Progenitor cell of endocrine pancreas (in vitro differentiated cells): ENCODE results near the gene DRAXIN. TPM values are rescaled to one million over a fixed set of nuclear protein-coding genes. Genes with fewer than 3 reads are reported as not detected.

Experiments used
- DNase-seq: peaks from one replicate; pipeline ENCODE4 v3.0.0; 2021; ENCODE audit warnings: low spot score; ENCODE audit not compliant: unreplicated experiment
- H3K27ac Mint-ChIP-seq: 2 replicates; pipeline ENCODE4 v1.8.0; 2021; ENCODE audit warnings: mild to moderate bottlenecking, moderate library complexity, mixed read lengths
- H3K27me3 Mint-ChIP-seq: 2 replicates; pipeline ENCODE4 v1.8.0; 2021; ENCODE audit warnings: mixed read lengths
- H3K36me3 Mint-ChIP-seq: 2 replicates; pipeline ENCODE4 v1.8.0; 2022; ENCODE audit warnings: mixed read lengths; ENCODE audit not compliant: insufficient read depth
- H3K4me1 Mint-ChIP-seq: 2 replicates; pipeline ENCODE4 v1.8.0; 2021; ENCODE audit warnings: low read depth, mixed read lengths
- H3K4me3 Mint-ChIP-seq: 2 replicates; pipeline ENCODE4 v1.8.0; 2021; ENCODE audit warnings: low read depth, mild to moderate bottlenecking, moderate library complexity, mixed read lengths
- H3K9me3 Mint-ChIP-seq: 2 replicates; pipeline ENCODE4 v1.8.0; 2021; ENCODE audit warnings: low read depth, mixed read lengths
- CTCF ChIP-seq: fragments of 200-600 bp; sonication (generic); IDR thresholded peaks from one replicate; pipeline ENCODE4 v1.5.0; 2021; ENCODE audit warnings: antibody characterized with exemption, mild to moderate bottlenecking; ENCODE audit not compliant: unreplicated experiment
- total RNA-seq: library from RNA; stranded (reverse); gene quantifications from 2 replicates; pipeline ENCODE4 v1.2.1, GENCODE V29; 2021

The DRAXIN gene
- total RNA-seq, 1 donor from 2014 or later = 2.8 TPM

- no peak for DNase-seq
- Mint-ChIP-seq H3K27ac (no peak overlapping the region), H3K36me3 (no peaks in the 10 kb centered on the region), H3K4me1 (peaks cover 6% of the 10 kb centered on the region), H3K4me3 (no peak overlapping the region), H3K9me3 (no peaks in the 10 kb centered on the region), H3K27me3 (no peaks in the 10 kb centered on the region)
- no peak for TF ChIP-seq CTCF
These were observed 47.3 kb downstream of the DRAXIN start for GRCh38 chr1:11738783-11739182.

GRCh38 chr1:11740258-11741192 is 49.0 kb downstream of the DRAXIN start:
- peaks cover 6% of the 10 kb centered on the region for H3K4me1 Mint-ChIP-seq
- H3K27me3 Mint-ChIP-seq = no peaks in the 10 kb centered on the region
- H3K27ac Mint-ChIP-seq = no peak overlapping the region
- H3K9me3 Mint-ChIP-seq = no peaks in the 10 kb centered on the region
- TF ChIP-seq CTCF = no peak
- no peak overlapping the region for H3K4me3 Mint-ChIP-seq
- no peaks in the 10 kb centered on the region for H3K36me3 Mint-ChIP-seq
- no peak for DNase-seq

GRCh38 chr1:11741482-11741881 is 50.0 kb downstream of the DRAXIN start:
- Mint-ChIP-seq H3K9me3 (no peaks in the 10 kb centered on the region), H3K4me3 (no peak overlapping the region), H3K4me1 (peaks cover 6% of the 10 kb centered on the region), H3K27ac (no peak overlapping the region), H3K36me3 (peaks cover under 1% of the 10 kb centered on the region), H3K27me3 (no peaks in the 10 kb centered on the region)
- no peak for DNase-seq
- TF ChIP-seq CTCF = no peak

GRCh38 chr1:11741919-11742558 is 50.5 kb downstream of the DRAXIN start:
- Mint-ChIP-seq H3K36me3 (peaks cover 5% of the 10 kb centered on the region), H3K4me1 (peaks cover 8% of the 10 kb centered on the region), H3K9me3 (no peaks in the 10 kb centered on the region), H3K27ac (no peak overlapping the region), H3K27me3 (no peaks in the 10 kb centered on the region), H3K4me3 (no peak overlapping the region)
- TF ChIP-seq CTCF = no peak
- no peak for DNase-seq

- no peak overlapping the region for H3K27ac Mint-ChIP-seq
- no peaks in the 10 kb centered on the region for H3K27me3 Mint-ChIP-seq
- TF ChIP-seq CTCF = no peak
- no peaks in the 10 kb centered on the region for H3K9me3 Mint-ChIP-seq
- no peak overlapping the region for H3K4me3 Mint-ChIP-seq
- H3K4me1 Mint-ChIP-seq = peaks cover 5% of the 10 kb centered on the region
- DNase-seq = no peak
- H3K36me3 Mint-ChIP-seq = peaks cover 9% of the 10 kb centered on the region
These were observed 52.8 kb downstream of the DRAXIN start for GRCh38 chr1:11744287-11744686.
